T1000 (cell line): Measurements from ENCODE around the gene LYRM9.
"Not testable (repeated sequence)": the region's sequence is repeated elsewhere in the genome, so short reads cannot be mapped to it uniquely, and the experiment has no call there.

Experiments used
- DNase-seq: peaks from one replicate; lab custom pipeline; 2025; ENCODE audit warnings: mixed read lengths; lab: John Stamatoyannopoulos, UW

LYRM9 gene

GRCh38 chr17:27892866-27893769 lies at the start of gene LYRM9:
Gene LYRM9 (minus strand): TSS chr17:27893365. CDS start chr17:27882694, 10,671 bp downstream.
- peak; percentile 90 for DNase-seq

GRCh38 chr17:27940503-27941428 lies 47.6 kb upstream of the LYRM9 start:
- DNase-seq = no peak

GRCh38 chr17:27939474-27940465 lies 46.6 kb upstream of the LYRM9 start:
- no peak for DNase-seq

- DNase-seq = no peak
These were observed 45.7 kb upstream of the LYRM9 start for GRCh38 chr17:27938864-27939263.

- DNase-seq = no peak
These were observed 45.1 kb upstream of the LYRM9 start for GRCh38 chr17:27938241-27938640.

GRCh38 chr17:27937025-27937546 lies 43.9 kb upstream of the LYRM9 start:
- no peak for DNase-seq

GRCh38 chr17:27930000-27930399 lies 36.8 kb upstream of the LYRM9 start:
- DNase-seq = no peak

- no peak for DNase-seq
These were observed 35.4 kb upstream of the LYRM9 start for GRCh38 chr17:27928587-27928986.

GRCh38 chr17:27927781-27928180 lies 34.6 kb upstream of the LYRM9 start:
- DNase-seq = no peak

- no peak for DNase-seq
These were observed 28.4 kb upstream of the LYRM9 start for GRCh38 chr17:27921599-27921998.

GRCh38 chr17:27921077-27921476 lies 27.9 kb upstream of the LYRM9 start:
- DNase-seq = no peak

- no peak for DNase-seq
These were observed 27.4 kb upstream of the LYRM9 start for GRCh38 chr17:27920569-27920968.

GRCh38 chr17:27919079-27919478 lies 25.9 kb upstream of the LYRM9 start:
- no peak for DNase-seq

- no peak for DNase-seq
These were observed 25.3 kb upstream of the LYRM9 start for GRCh38 chr17:27918498-27918897.

- no peak for DNase-seq
These were observed 23.8 kb upstream of the LYRM9 start for GRCh38 chr17:27917000-27917399.

GRCh38 chr17:27915709-27916108 lies 22.5 kb upstream of the LYRM9 start:
- DNase-seq = no peak

- DNase-seq = no peak
These were observed 21.2 kb upstream of the LYRM9 start for GRCh38 chr17:27914382-27914781.

GRCh38 chr17:27912964-27913363 lies 19.8 kb upstream of the LYRM9 start:
- DNase-seq = no peak

GRCh38 chr17:27912299-27912698 lies 19.1 kb upstream of the LYRM9 start:
- DNase-seq = not testable (repeated sequence)

GRCh38 chr17:27907976-27908558 lies 14.9 kb upstream of the LYRM9 start:
- no peak for DNase-seq

GRCh38 chr17:27906623-27907022 lies 13.5 kb upstream of the LYRM9 start:
- no peak for DNase-seq
